Type B pancreatic cell (in vitro differentiated cells): ENCODE measurements around the gene SNRNP48. TPM values are rescaled to one million over a fixed set of nuclear protein-coding genes. Genes with fewer than 3 reads are reported as not detected.

ENCODE experiments used
- DNase-seq: peaks from one replicate; pipeline ENCODE4 v3.0.0; 2021; ENCODE audit warnings: mixed read lengths; ENCODE audit not compliant: unreplicated experiment; ENCODE audit errors: extremely low spot score
- H3K27ac Mint-ChIP-seq: 2 replicates; pipeline ENCODE4 v1.8.0; 2021; ENCODE audit warnings: mild to moderate bottlenecking, mixed read lengths
- H3K27me3 Mint-ChIP-seq: 2 replicates; pipeline ENCODE4 v1.8.0; 2021; ENCODE audit warnings: mixed read lengths
- H3K36me3 Mint-ChIP-seq: 2 replicates; pipeline ENCODE4 v1.8.0; 2021; ENCODE audit warnings: mixed read lengths
- H3K4me1 Mint-ChIP-seq: one replicate; pipeline ENCODE4 v1.8.0; 2021; ENCODE audit warnings: mixed read lengths; ENCODE audit not compliant: unreplicated experiment
- H3K4me3 Mint-ChIP-seq: 2 replicates; pipeline ENCODE4 v1.8.0; 2021; ENCODE audit warnings: mild to moderate bottlenecking, mixed read lengths
- H3K9me3 Mint-ChIP-seq: 2 replicates; pipeline ENCODE4 v1.8.0; 2021; ENCODE audit warnings: mixed read lengths
- total RNA-seq: library from RNA; stranded (reverse); gene quantifications from 2 replicates; pipeline ENCODE4 v1.2.1, GENCODE V29; 2021; ENCODE audit warnings: low replicate concordance
- TF ChIP-seq, protein P1 (sequence below): fragments of 200-600 bp; sonication (generic); conservative IDR thresholded peaks from 2 replicates; pipeline ENCODE4 v1.5.0; 2021; ENCODE audit warnings: antibody characterized with exemption, mild to moderate bottlenecking

The SNRNP48 gene
- total RNA-seq, 1 donor from 2014 or later = 21.5 TPM

DNA sequence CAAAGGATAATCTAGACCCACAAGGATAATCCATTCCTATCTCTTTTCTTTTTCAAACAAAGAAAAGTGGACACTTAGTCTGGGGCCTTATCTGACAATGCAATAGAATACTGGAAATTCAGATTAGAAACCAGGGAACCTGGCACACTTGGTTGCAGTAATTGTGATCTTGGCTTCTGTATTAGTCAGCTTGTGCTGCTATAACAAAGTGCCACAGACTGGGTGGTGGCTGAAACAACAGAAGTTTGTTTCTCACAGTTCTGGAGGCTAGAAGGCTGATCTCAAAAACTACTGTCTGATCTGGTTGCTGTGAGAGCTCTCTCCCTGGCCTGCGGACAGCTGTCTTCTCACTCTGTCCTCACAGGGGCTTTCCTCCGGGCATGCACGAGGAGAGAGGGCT, 49.4 kb downstream of the SNRNP48 start:
- no peak for DNase-seq
- Mint-ChIP-seq H3K4me1 (no peaks in the 10 kb centered on the region), H3K9me3 (no peaks in the 10 kb centered on the region), H3K27ac (no peak overlapping the region), H3K36me3 (no peaks in the 10 kb centered on the region), H3K27me3 (peaks cover 4% of the 10 kb centered on the region), H3K4me3 (no peak overlapping the region)
- TF ChIP-seq, protein P1, sequence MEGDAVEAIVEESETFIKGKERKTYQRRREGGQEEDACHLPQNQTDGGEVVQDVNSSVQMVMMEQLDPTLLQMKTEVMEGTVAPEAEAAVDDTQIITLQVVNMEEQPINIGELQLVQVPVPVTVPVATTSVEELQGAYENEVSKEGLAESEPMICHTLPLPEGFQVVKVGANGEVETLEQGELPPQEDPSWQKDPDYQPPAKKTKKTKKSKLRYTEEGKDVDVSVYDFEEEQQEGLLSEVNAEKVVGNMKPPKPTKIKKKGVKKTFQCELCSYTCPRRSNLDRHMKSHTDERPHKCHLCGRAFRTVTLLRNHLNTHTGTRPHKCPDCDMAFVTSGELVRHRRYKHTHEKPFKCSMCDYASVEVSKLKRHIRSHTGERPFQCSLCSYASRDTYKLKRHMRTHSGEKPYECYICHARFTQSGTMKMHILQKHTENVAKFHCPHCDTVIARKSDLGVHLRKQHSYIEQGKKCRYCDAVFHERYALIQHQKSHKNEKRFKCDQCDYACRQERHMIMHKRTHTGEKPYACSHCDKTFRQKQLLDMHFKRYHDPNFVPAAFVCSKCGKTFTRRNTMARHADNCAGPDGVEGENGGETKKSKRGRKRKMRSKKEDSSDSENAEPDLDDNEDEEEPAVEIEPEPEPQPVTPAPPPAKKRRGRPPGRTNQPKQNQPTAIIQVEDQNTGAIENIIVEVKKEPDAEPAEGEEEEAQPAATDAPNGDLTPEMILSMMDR = no peak

GRCh38 chr6:7640016-7640415, 50.0 kb downstream of the SNRNP48 start:
- Mint-ChIP-seq H3K27me3 (peaks cover 7% of the 10 kb centered on the region), H3K4me3 (no peak overlapping the region)
- TF ChIP-seq, protein P1 = no peak

GRCh38 chr6:7640607-7641577, 50.9 kb downstream of the SNRNP48 start:
- Mint-ChIP-seq H3K27ac (no peak overlapping the region), H3K27me3 (peaks cover 11% of the 10 kb centered on the region), H3K36me3 (no peaks in the 10 kb centered on the region), H3K4me1 (no peaks in the 10 kb centered on the region), H3K4me3 (no peak overlapping the region), H3K9me3 (no peaks in the 10 kb centered on the region)
- TF ChIP-seq, protein P1 = no peak
- DNase-seq = no peak

More at GRCh38 chr6:7640016-7640415, 50.0 kb downstream of the SNRNP48 start:
- H3K4me1 Mint-ChIP-seq = no peaks in the 10 kb centered on the region
- no peaks in the 10 kb centered on the region for H3K36me3 Mint-ChIP-seq
- no peak for DNase-seq
- no peak overlapping the region for H3K27ac Mint-ChIP-seq
- no peaks in the 10 kb centered on the region for H3K9me3 Mint-ChIP-seq

DNA sequence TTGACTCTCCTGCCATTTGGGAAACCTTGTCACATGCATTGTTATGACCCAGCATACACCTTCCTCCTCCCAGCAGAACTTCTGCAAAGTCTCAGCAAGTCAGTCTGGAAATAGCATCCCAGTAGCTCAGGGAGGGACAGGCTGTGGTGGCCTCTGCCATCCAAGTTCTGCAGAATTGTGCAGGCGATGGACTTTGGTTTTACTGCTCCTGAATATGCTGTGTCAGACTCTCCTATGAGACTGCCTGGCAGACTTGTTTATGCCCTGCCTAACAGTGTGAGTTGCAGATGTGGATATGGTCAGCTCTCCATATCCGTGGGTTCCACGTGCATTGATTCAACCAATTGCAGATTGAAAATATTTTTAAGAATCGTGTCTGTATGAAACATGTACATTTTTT, 52.8 kb downstream of the SNRNP48 start:
- no peaks in the 10 kb centered on the region for H3K36me3 Mint-ChIP-seq
- no peak overlapping the region for H3K4me3 Mint-ChIP-seq
- H3K27me3 Mint-ChIP-seq = peaks cover 11% of the 10 kb centered on the region
- H3K27ac Mint-ChIP-seq = no peak overlapping the region
- TF ChIP-seq, protein P1 = no peak
- H3K4me1 Mint-ChIP-seq = no peaks in the 10 kb centered on the region
- no peak for DNase-seq
- no peaks in the 10 kb centered on the region for H3K9me3 Mint-ChIP-seq

DNA sequence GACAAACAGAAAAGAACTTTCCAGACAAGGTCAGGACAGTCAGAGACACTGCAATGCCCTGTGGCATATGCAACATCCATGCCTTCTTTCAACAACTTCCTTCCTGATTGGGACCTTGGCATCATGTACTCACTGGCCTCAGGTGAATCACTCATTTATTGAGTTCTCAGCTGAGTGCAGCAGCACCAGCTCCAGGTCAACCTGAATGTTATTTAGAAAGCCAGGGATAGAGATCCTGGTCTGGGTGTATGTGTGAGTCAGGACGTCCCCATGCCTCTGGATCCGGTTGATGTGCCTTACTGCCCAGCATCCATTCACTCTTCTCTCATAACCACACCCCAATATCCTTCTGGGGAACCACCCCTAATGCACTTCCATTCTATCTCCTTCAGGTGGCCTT, 54.4 kb downstream of the SNRNP48 start:
- no peaks in the 10 kb centered on the region for H3K9me3 Mint-ChIP-seq
- TF ChIP-seq, protein P1 = no peak
- H3K27ac Mint-ChIP-seq = no peak overlapping the region
- no peaks in the 10 kb centered on the region for H3K36me3 Mint-ChIP-seq
- H3K4me3 Mint-ChIP-seq = no peak overlapping the region
- H3K4me1 Mint-ChIP-seq = no peaks in the 10 kb centered on the region
- peaks cover 11% of the 10 kb centered on the region for H3K27me3 Mint-ChIP-seq
- DNase-seq = no peak
